Activated gamma-delta T cell treated with Interleukin-2 at 50 U/mL for 16 hours (primary cell): ENCODE results near the gene DUSP7.

Source experiments
- DNase-seq: peaks from one replicate; pipeline ENCODE4 v3.0.0-alpha.2; 2020

The DUSP7 gene

GRCh38 chr3:52004163-52004787 is 52.1 kb downstream of the DUSP7 start:
- no peak for DNase-seq

- DNase-seq = no peak
These were observed 53.6 kb downstream of the DUSP7 start for GRCh38 chr3:52002748-52003147.

GRCh38 chr3:52001443-52001974 is 54.9 kb downstream of the DUSP7 start:
- DNase-seq = peak; percentile 89

GRCh38 chr3:51999846-52000245 is 56.5 kb downstream of the DUSP7 start:
- DNase-seq = no peak
